Stimulated activated CD8-positive, alpha-beta memory T cell treated with anti-CD3 and anti-CD28 coated beads, Interleukin-15, amount 100 ng/mL, for 24 hours (primary cell): ENCODE measurements around the gene CLCC1.

Source experiments
- DNase-seq: peaks from one replicate; pipeline ENCODE4 v3.0.0-alpha.2; 2020; ENCODE audit warnings: low read depth

Gene CLCC1

GRCh38 chr1:108916788-108917187 lies 46.5 kb downstream of the CLCC1 start:
- no peak for DNase-seq
